HCT116 (cell line): Measurements from ENCODE around the gene SHISA2.

Source experiments
- CEBPB ChIP-seq: IDR thresholded peaks from 2 replicates; pipeline ENCODE4 v1.6.1; 2012; ENCODE audit warnings: low read depth
- EZH2 ChIP-seq: fragments of 200-600 bp; sonication (generic); IDR thresholded peaks from 2 replicates; pipeline ENCODE4 v1.6.1; 2017; ENCODE audit warnings: antibody characterized with exemption, mixed run types
- EZH2phosphoT487 ChIP-seq: fragments of 200-600 bp; IDR thresholded peaks from 2 replicates; pipeline ENCODE4 v1.6.1; 2018; ENCODE audit warnings: antibody characterized with exemption, borderline replicate concordance
- FOSL1 ChIP-seq: IDR thresholded peaks from 2 replicates; pipeline ENCODE4 v1.6.1; 2012; ENCODE audit warnings: low read depth
- POLR2A ChIP-seq: IDR thresholded peaks from 2 replicates; pipeline ENCODE4 v1.7.0; 2011; ENCODE audit warnings: borderline replicate concordance; ENCODE audit not compliant: insufficient read depth, insufficient read length; ENCODE audit errors: extremely low read depth
- POLR2AphosphoS5 ChIP-seq: IDR thresholded peaks from 2 replicates; pipeline ENCODE4 v1.6.1; 2011; ENCODE audit warnings: mild to moderate bottlenecking, low read depth, low read length, moderate library complexity
- TCF7L2 ChIP-seq: IDR thresholded peaks from 2 replicates; pipeline ENCODE4 v1.7.0; 2011; ENCODE audit warnings: borderline replicate concordance, inconsistent platforms; ENCODE audit not compliant: insufficient read depth, insufficient read length; ENCODE audit errors: extremely low read depth
- YY1 ChIP-seq: IDR thresholded peaks from 2 replicates; pipeline ENCODE4 v1.6.1; 2011; ENCODE audit warnings: low read length, low read depth, moderate library complexity, mild to moderate bottlenecking; ENCODE audit not compliant: insufficient replicate concordance; ENCODE audit errors: extremely low read depth
- ZNF274 ChIP-seq: fragments of 200-500 bp; sonication (Bioruptor generic); IDR thresholded peaks from 2 replicates; pipeline ENCODE4 v1.6.1; 2014; ENCODE audit warnings: mild to moderate bottlenecking, low read depth, low read length, inconsistent platforms
- TF ChIP-seq, protein P1 (sequence below), 3 experiments: fragments of 200-600 bp in 1 of 3; sonication (generic) in 1 of 3; IDR thresholded peaks in 2 of 3; conservative IDR thresholded peaks in 1 of 3; 2 replicates each; pipeline ENCODE4 v1.5.1; 2012 to 2017; ENCODE audit warnings: low read depth in 2 of 3, low read length in 2 of 3, antibody characterized with exemption in 1 of 3, borderline replicate concordance in 1 of 3, control low read depth in 1 of 3, mild to moderate bottlenecking in 1 of 3, mixed read lengths in 1 of 3, mixed run types in 1 of 3, moderate library complexity in 1 of 3; ENCODE audit not compliant: insufficient read depth in 1 of 3
- TF ChIP-seq, protein P2 (sequence below): IDR thresholded peaks from 2 replicates; pipeline ENCODE4 v1.6.1; 2012

DNA sequence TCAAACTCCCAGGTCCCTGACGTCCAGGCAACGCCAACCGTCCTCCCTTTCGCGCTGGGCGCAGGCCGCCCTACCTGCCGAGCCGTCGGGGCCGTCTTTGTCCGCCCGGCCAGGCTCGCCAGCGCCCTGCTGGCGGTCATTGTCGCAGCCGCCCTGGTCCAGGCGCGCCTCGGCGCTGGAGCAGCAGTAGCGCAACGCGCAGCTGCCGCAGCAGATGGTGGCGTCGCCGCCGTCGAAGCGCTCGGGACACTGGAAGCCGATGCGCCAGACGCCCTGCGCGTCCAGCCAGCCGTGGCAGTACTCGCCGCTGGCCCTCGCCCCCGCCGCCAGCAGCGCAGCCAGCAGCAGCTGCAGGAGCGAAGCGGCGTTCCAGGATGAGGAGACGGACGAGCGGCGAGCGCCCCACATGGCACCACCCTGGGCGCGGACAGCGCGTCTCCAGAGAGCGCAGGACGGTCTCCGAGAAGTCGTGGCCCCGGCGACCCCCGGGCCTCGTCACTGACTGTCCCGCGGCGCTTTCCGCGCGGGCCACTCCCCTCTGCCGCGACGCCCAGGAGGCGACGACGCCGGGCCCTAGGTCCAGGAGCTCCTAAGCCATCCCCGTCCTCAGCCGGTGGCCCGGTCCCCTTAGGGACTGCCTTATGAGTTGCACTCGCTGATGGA is 1.1 kb downstream of the SHISA2 start:
- TF ChIP-seq YY1: no peak
- TF ChIP-seq EZH2: no peak
- TF ChIP-seq, protein P1, sequence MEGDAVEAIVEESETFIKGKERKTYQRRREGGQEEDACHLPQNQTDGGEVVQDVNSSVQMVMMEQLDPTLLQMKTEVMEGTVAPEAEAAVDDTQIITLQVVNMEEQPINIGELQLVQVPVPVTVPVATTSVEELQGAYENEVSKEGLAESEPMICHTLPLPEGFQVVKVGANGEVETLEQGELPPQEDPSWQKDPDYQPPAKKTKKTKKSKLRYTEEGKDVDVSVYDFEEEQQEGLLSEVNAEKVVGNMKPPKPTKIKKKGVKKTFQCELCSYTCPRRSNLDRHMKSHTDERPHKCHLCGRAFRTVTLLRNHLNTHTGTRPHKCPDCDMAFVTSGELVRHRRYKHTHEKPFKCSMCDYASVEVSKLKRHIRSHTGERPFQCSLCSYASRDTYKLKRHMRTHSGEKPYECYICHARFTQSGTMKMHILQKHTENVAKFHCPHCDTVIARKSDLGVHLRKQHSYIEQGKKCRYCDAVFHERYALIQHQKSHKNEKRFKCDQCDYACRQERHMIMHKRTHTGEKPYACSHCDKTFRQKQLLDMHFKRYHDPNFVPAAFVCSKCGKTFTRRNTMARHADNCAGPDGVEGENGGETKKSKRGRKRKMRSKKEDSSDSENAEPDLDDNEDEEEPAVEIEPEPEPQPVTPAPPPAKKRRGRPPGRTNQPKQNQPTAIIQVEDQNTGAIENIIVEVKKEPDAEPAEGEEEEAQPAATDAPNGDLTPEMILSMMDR (IDR thresholded peaks at IDR 0.05 in 2 of 3, conservative IDR thresholded peaks at IDR 0.05 in 1 of 3; ENCODE audit: borderline replicate concordance in 1 of 3, insufficient read depth in 1 of 3, low read depth in 2 of 3, low read length in 2 of 3): no peak
- no peak for TF ChIP-seq CEBPB
- TF ChIP-seq POLR2A: no peak
- no peak for TF ChIP-seq FOSL1
- no peak for TF ChIP-seq ZNF274
- TF ChIP-seq, protein P2, sequence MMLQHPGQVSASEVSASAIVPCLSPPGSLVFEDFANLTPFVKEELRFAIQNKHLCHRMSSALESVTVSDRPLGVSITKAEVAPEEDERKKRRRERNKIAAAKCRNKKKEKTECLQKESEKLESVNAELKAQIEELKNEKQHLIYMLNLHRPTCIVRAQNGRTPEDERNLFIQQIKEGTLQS: no peak
- TF ChIP-seq TCF7L2: no peak
- no peak for TF ChIP-seq EZH2phosphoT487
- TF ChIP-seq POLR2AphosphoS5: no peak
